GM12875 (cell line): ENCODE results near the gene HPS1.

Experiments
- H3K4me3 ChIP-seq: one replicate; pipeline ENCODE4 v1.5.1; 2011; ENCODE audit warnings: low read depth, low read length, control low read depth
- CTCF ChIP-seq: IDR thresholded peaks from 2 replicates; pipeline ENCODE4 v1.5.1; 2011; ENCODE audit warnings: low read depth, mild to moderate bottlenecking, control low read depth, inconsistent platforms, low read length, moderate library complexity, borderline replicate concordance; ENCODE audit not compliant: insufficient read depth

The HPS1 gene

GRCh38 chr10:98417973-98418664 lies 28.6 kb downstream of the HPS1 start:
- no peak for TF ChIP-seq CTCF
- no peak overlapping the region for H3K4me3 ChIP-seq

- H3K4me3 ChIP-seq: no peak overlapping the region
- TF ChIP-seq CTCF: no peak
Measured at GRCh38 chr10:98417481-98417959, 29.2 kb downstream of the HPS1 start.

- no peak overlapping the region for H3K4me3 ChIP-seq
- TF ChIP-seq CTCF: no peak
Measured at GRCh38 chr10:98416606-98417388, 29.9 kb downstream of the HPS1 start.

- H3K4me3 ChIP-seq: no peak overlapping the region
- TF ChIP-seq CTCF: no peak
Measured at GRCh38 chr10:98415731-98416119, 31.0 kb downstream of the HPS1 start.

GRCh38 chr10:98414932-98415730 lies 31.6 kb downstream of the HPS1 start, which contains the start of gene PYROXD2:
Gene PYROXD2 (minus strand): TSS chr10:98415182. CDS start chr10:98415135, 47 bp downstream.
- no peak for TF ChIP-seq CTCF
- peak within 1 kb of the TSS; percentile 17 for H3K4me3 ChIP-seq

- H3K4me3 ChIP-seq: peak overlapping the region; percentile 17
- TF ChIP-seq CTCF: no peak
Measured at GRCh38 chr10:98414578-98414931, 32.2 kb downstream of the HPS1 start.
